Measurements from ENCODE around the gene BSN. TPM values are rescaled to one million over a fixed set of nuclear protein-coding genes. Genes with fewer than 3 reads are reported as not detected.

Gene BSN
- total and polyA plus RNA-seq, 2 donors (not counting 3 experiments of a cell fraction or from before 2014, with no cell fraction given): 0.04 to 0.27 TPM

- H3K36me3 ChIP-seq (ENCODE audit: control insufficient read depth in 2 of 2, extremely low read depth in 1 of 2, insufficient read depth in 2 of 2, low read length in 2 of 2): peaks cover 0 to 30% of the 10 kb centered on the region in 2 experiments
- H3K9me3 ChIP-seq (replicated peaks; ENCODE audit: control insufficient read depth, insufficient read depth, low read length): no peaks in the 10 kb centered on the region
- DNase-seq (ENCODE audit: low read depth, low spot score) (no peak), FAIRE-seq (no peak)
- intact Hi-C loops (cut with micrococcal nuclease): loop anchor here (1.0 to 5.0 kb wide), 3 partner anchors 100 to 204 kb away; partner anchors contain the start of gene INKA1
- POLR2A ChIA-PET: no interaction called here
- no peaks in the 10 kb centered on the region for H3K9me1 ChIP-seq (replicated peaks; ENCODE audit: control insufficient read depth, extremely low read depth, insufficient read depth, low read length)
- no peak overlapping the region for H3K4me2 ChIP-seq (ENCODE audit: insufficient read depth, low read length)
- no peak overlapping the region for H3K9ac ChIP-seq (replicated peaks; ENCODE audit: extremely low read depth, insufficient read depth, low read length)
- no peak for TF ChIP-seq POLR2AphosphoS5 (IDR thresholded peaks at IDR 0.05; ENCODE audit: insufficient read depth, low read depth, low read length)
- TF ChIP-seq EZH2 (IDR thresholded peaks at IDR 0.05; ENCODE audit: borderline replicate concordance, low read depth, low read length, severe bottlenecking): no peak
- TF ChIP-seq POLR2A (IDR thresholded peaks at IDR 0.05; ENCODE audit: low read depth, low read length): no peak
- dilution Hi-C loops (cut with MboI; ENCODE audit: extremely low pct_ligation_motif_present, low sequenced_read_pairs): no loop called here
- H3K4me3 ChIP-seq (replicated peaks in 1 of 3; ENCODE audit: insufficient read depth in 1 of 3, low read depth in 1 of 3, low read length in 3 of 3): no peak overlapping the region
- H3K4me1 ChIP-seq (ENCODE audit: control insufficient read depth, extremely low read depth, insufficient read depth, low read length): peaks cover 5% of the 10 kb centered on the region
- no peaks in the 10 kb centered on the region for H3K79me2 ChIP-seq (ENCODE audit: control insufficient read depth, insufficient read depth, low read length)
- H3K27me3 ChIP-seq (ENCODE audit: control insufficient read depth in 2 of 2, insufficient read depth in 2 of 2, low read length in 2 of 2): no peaks in the 10 kb centered on the region
- CTCF ChIA-PET: interaction anchor here (0.7 to 3.8 kb wide), 8 partner anchors 10 to 399 kb away, joined by 3 to 27 read pairs (median 4); no protein-coding TSS in a partner anchor
- H2AFZ ChIP-seq (ENCODE audit: low read depth, low read length): no peak overlapping the region
- no peaks in the 10 kb centered on the region for H4K20me1 ChIP-seq (replicated peaks; ENCODE audit: control insufficient read depth, extremely low read depth, insufficient read depth, low read length)
- no TSS peak for BruUV-seq (replicated peaks)
- H3K27ac ChIP-seq (ENCODE audit: insufficient read depth, low read depth, low read length): no peak overlapping the region
Measured at GRCh38 chr3:49702672-49703071, 148.4 kb downstream of the BSN start.

- Histone ChIP-seq H3K27ac (ENCODE audit: insufficient read depth, low read depth, low read length) (no peak overlapping the region), H3K4me2 (ENCODE audit: insufficient read depth, low read length) (no peak overlapping the region), H3K9me1 (replicated peaks; ENCODE audit: control insufficient read depth, extremely low read depth, insufficient read depth, low read length) (no peaks in the 10 kb centered on the region), H3K9ac (replicated peaks; ENCODE audit: extremely low read depth, insufficient read depth, low read length) (no peak overlapping the region), H2AFZ (ENCODE audit: low read depth, low read length) (no peak overlapping the region), H4K20me1 (replicated peaks; ENCODE audit: control insufficient read depth, extremely low read depth, insufficient read depth, low read length) (no peaks in the 10 kb centered on the region), H3K27me3 (ENCODE audit: control insufficient read depth in 2 of 2, insufficient read depth in 2 of 2, low read length in 2 of 2) (no peaks in the 10 kb centered on the region), H3K79me2 (ENCODE audit: control insufficient read depth, insufficient read depth, low read length) (no peaks in the 10 kb centered on the region), H3K9me3 (replicated peaks; ENCODE audit: control insufficient read depth, insufficient read depth, low read length) (no peaks in the 10 kb centered on the region), H3K4me1 (ENCODE audit: control insufficient read depth, extremely low read depth, insufficient read depth, low read length) (peaks cover 5% of the 10 kb centered on the region), H3K4me3 (replicated peaks in 1 of 3; ENCODE audit: insufficient read depth in 1 of 3, low read depth in 1 of 3, low read length in 3 of 3) (no peak overlapping the region), H3K36me3 (ENCODE audit: control insufficient read depth in 2 of 2, extremely low read depth in 1 of 2, insufficient read depth in 2 of 2, low read length in 2 of 2) (peaks cover 0 to 22% of the 10 kb centered on the region in 2 experiments)
- BruUV-seq (replicated peaks): no TSS peak
- TF ChIP-seq JUN (IDR thresholded peaks at IDR 0.05; ENCODE audit: borderline replicate concordance, insufficient read depth, insufficient read length, low read depth) (no peak), CTCF (IDR thresholded peaks at IDR 0.05; ENCODE audit: extremely low read depth in 1 of 2, insufficient read depth in 1 of 2, low read depth in 1 of 2, low read length in 2 of 2) (peak; percentile 75 to 96), MYC (IDR thresholded peaks at IDR 0.05; ENCODE audit: low read depth, low read length) (no peak)
- DNase-seq (ENCODE audit: low read depth, low spot score) (peak; percentile 59), FAIRE-seq (peak; percentile 78)
- ChIA-PET CTCF (interaction anchor here (0.6 to 3.8 kb wide), 12 partner anchors 9 to 386 kb away, joined by 3 to 27 read pairs (median 4); partner anchors contain the start of genes INKA1 and RBM5), POLR2A (no interaction called here)
- intact Hi-C loops (cut with micrococcal nuclease): loop anchor here (1.0 to 5.0 kb wide), 3 partner anchors 99 to 203 kb away; partner anchors contain the start of gene INKA1
- dilution Hi-C loops (cut with MboI; ENCODE audit: extremely low pct_ligation_motif_present, low sequenced_read_pairs): no loop called here
Measured at GRCh38 chr3:49703443-49703927, 149.2 kb downstream of the BSN start.

All from endothelial cell of umbilical vein (primary cell).